ENCODE measurements around the gene PTPN3. TPM values are rescaled to one million over a fixed set of nuclear protein-coding genes. Genes with fewer than 3 reads are reported as not detected.
A peak's percentile ranks its signal among the peaks of the same experiment; 100 is the strongest.

Gene PTPN3
- total RNA-seq, 4 donors from 2014 or later, result 11.8 to 21.6 (median 14.1) TPM

GRCh38 chr9:109463924-109464625, 34.0 kb downstream of the PTPN3 start:
- H3K36me3 ChIP-seq, result peaks cover 0 to 34% (median 0%) of the 10 kb centered on the region in 3 donors
- H3K4me3 ChIP-seq, result no peak overlapping the region
- H3K4me1 ChIP-seq, result peaks cover under 1 to 27% (median 5%) of the 10 kb centered on the region in 3 donors
- TF ChIP-seq CTCF (IDR thresholded peaks at IDR 0.05) (no peak), POLR2A (IDR thresholded peaks at IDR 0.05) (no peak)
- no peaks in the 10 kb centered on the region for H3K9me3 ChIP-seq
- intact Hi-C loops (cut with DNase I), result no loop called here
- H3K27me3 ChIP-seq, result no peaks in the 10 kb centered on the region
- peak overlapping the region in 2 of 4 donors; percentile 31 to 50 for H3K27ac ChIP-seq
- WGBS, 2 donors, result 65 to 69% methylated on average over 7 of the region's 7 CpGs
- no peak for DNase-seq

- no peak overlapping the region for H3K4me3 ChIP-seq
- H3K27ac ChIP-seq, result no peak overlapping the region
- no peaks in the 10 kb centered on the region for H3K27me3 ChIP-seq
- TF ChIP-seq CTCF (IDR thresholded peaks at IDR 0.05), result no peak
- WGBS, 2 donors, result 81 to 85% methylated on average over 6 of the region's 6 CpGs
- intact Hi-C loops (cut with DNase I), result no loop called here
- peaks cover 0 to 58% (median 0%) of the 10 kb centered on the region in 3 donors for H3K36me3 ChIP-seq
- H3K9me3 ChIP-seq, result no peaks in the 10 kb centered on the region
- H3K4me1 ChIP-seq, result peaks cover 0 to 6% (median 0%) of the 10 kb centered on the region in 3 donors
- DNase-seq, result no peak
Observed at GRCh38 chr9:109460576-109460975, 37.5 kb downstream of the PTPN3 start.

GRCh38 chr9:109459423-109459822, 38.7 kb downstream of the PTPN3 start:
- WGBS, 2 donors, result 81 to 83% methylated on average over 4 of the region's 4 CpGs

GRCh38 chr9:109458453-109459211, 39.5 kb downstream of the PTPN3 start:
- no peaks in the 10 kb centered on the region for H3K9me3 ChIP-seq
- peaks cover 0 to 69% (median 0%) of the 10 kb centered on the region in 3 donors for H3K36me3 ChIP-seq
- WGBS, 2 donors, result 63 to 66% methylated on average over 6 to 8 of the region's 8 CpGs
- no peak for TF ChIP-seq CTCF (IDR thresholded peaks at IDR 0.05)
- TF ChIP-seq POLR2A (IDR thresholded peaks at IDR 0.05), result no peak
- no peaks in the 10 kb centered on the region for H3K27me3 ChIP-seq
- H3K4me3 ChIP-seq, result no peak overlapping the region
- peaks cover 0 to 6% (median 0%) of the 10 kb centered on the region in 3 donors for H3K4me1 ChIP-seq
- no peak for DNase-seq
- H3K27ac ChIP-seq, result no peak overlapping the region
- intact Hi-C loops (cut with DNase I), result no loop called here

More at GRCh38 chr9:109459423-109459822, 38.7 kb downstream of the PTPN3 start:
- Histone ChIP-seq H3K9me3 (no peaks in the 10 kb centered on the region), H3K36me3 (peaks cover 0 to 69% (median 0%) of the 10 kb centered on the region in 3 donors), H3K27me3 (no peaks in the 10 kb centered on the region), H3K27ac (no peak overlapping the region), H3K4me3 (no peak overlapping the region), H3K4me1 (peaks cover 0 to under 1% (median 0%) of the 10 kb centered on the region in 3 donors)
- no peak for TF ChIP-seq CTCF (IDR thresholded peaks at IDR 0.05)
- TF ChIP-seq POLR2A (IDR thresholded peaks at IDR 0.05), result no peak
- DNase-seq, result no peak
- intact Hi-C loops (cut with DNase I), result no loop called here

GRCh38 chr9:109456811-109457210, 41.3 kb downstream of the PTPN3 start:
- WGBS, 2 donors, result 52 to 66% methylated on average over 7 of the region's 7 CpGs
- no peaks in the 10 kb centered on the region for H3K9me3 ChIP-seq
- DNase-seq, result no peak

More at GRCh38 chr9:109456811-109457210, 41.3 kb downstream of the PTPN3 start:
- Histone ChIP-seq H3K27ac (no peak overlapping the region), H3K4me1 (peaks cover 0 to 18% (median 0%) of the 10 kb centered on the region in 3 donors), H3K4me3 (no peak overlapping the region), H3K36me3 (peaks cover 0 to 52% (median 0%) of the 10 kb centered on the region in 3 donors), H3K27me3 (no peaks in the 10 kb centered on the region)
- TF ChIP-seq POLR2A (IDR thresholded peaks at IDR 0.05), result no peak
- TF ChIP-seq CTCF (IDR thresholded peaks at IDR 0.05), result no peak
- intact Hi-C loops (cut with DNase I), result no loop called here

All from esophagus squamous epithelium (tissue), 5 donors.